ENCODE results near the gene STARD3NL. TPM values are rescaled to one million over a fixed set of nuclear protein-coding genes. Genes with fewer than 3 reads are reported as not detected.
"Not testable (repeated sequence)": the region's sequence is repeated elsewhere in the genome, so short reads cannot be mapped to it uniquely, and the experiment has no call there.

STARD3NL gene
- total RNA-seq, 1 experiment from 2014 or later = 30.6 TPM

- TF ChIP-seq ZNF532 (CRISPR knock-in tag; IDR thresholded peaks at IDR 0.05; ENCODE audit: borderline replicate concordance) = no peak
These were observed 84.5 kb downstream of the STARD3NL start (continued) for GRCh38 chr7:38262545-38262944.

GRCh38 chr7:38263274-38263673 is 85.2 kb downstream of the STARD3NL start:
- CTCF ChIA-PET; H3K4me3 Mint-ChIP-seq; H3K27me3 Mint-ChIP-seq (ENCODE audit: low read depth); H3K4me1 Mint-ChIP-seq; ATAC-seq; DNase-seq (ENCODE audit: low spot score); H3K27ac Mint-ChIP-seq; H3K9me3 Mint-ChIP-seq; POLR2A ChIA-PET; H3K36me3 Mint-ChIP-seq: not testable (repeated sequence)

GRCh38 chr7:38264602-38265001 is 86.6 kb downstream of the STARD3NL start:
- H3K4me3 Mint-ChIP-seq; DNase-seq (ENCODE audit: low spot score); POLR2A ChIA-PET; ATAC-seq; H3K27me3 Mint-ChIP-seq (ENCODE audit: low read depth); H3K9me3 Mint-ChIP-seq; H3K4me1 Mint-ChIP-seq; H3K36me3 Mint-ChIP-seq: not testable (repeated sequence)
- H3K27ac Mint-ChIP-seq = peak overlapping the region; percentile 54; the same call in 1 of the 2 replicates
- CTCF ChIA-PET = interaction anchor here (0.9 kb wide), 1 partner anchor 71 kb away, joined by 3 read pairs; no protein-coding TSS in a partner anchor

GRCh38 chr7:38265958-38266357 is 87.9 kb downstream of the STARD3NL start:
- DNase-seq (ENCODE audit: low spot score); H3K36me3 Mint-ChIP-seq; H3K4me3 Mint-ChIP-seq; H3K9me3 Mint-ChIP-seq; ATAC-seq; H3K27me3 Mint-ChIP-seq (ENCODE audit: low read depth); CTCF ChIA-PET; H3K4me1 Mint-ChIP-seq; H3K27ac Mint-ChIP-seq; POLR2A ChIA-PET: not testable (repeated sequence)

- ATAC-seq; H3K27ac Mint-ChIP-seq; H3K4me3 Mint-ChIP-seq; DNase-seq (ENCODE audit: low spot score); POLR2A ChIA-PET; H3K9me3 Mint-ChIP-seq; H3K27me3 Mint-ChIP-seq (ENCODE audit: low read depth); H3K36me3 Mint-ChIP-seq: not testable (repeated sequence)
- TF ChIP-seq ZNF121 (CRISPR knock-in tag; IDR thresholded peaks at IDR 0.05) = peak; percentile 82
- H3K4me1 Mint-ChIP-seq = peaks cover 13% of the 10 kb centered on the region
- CTCF ChIA-PET = interaction anchor here (1.6 kb wide), 1 partner anchor 98 kb away, joined by 4 read pairs; no protein-coding TSS in a partner anchor
These were observed 91.8 kb downstream of the STARD3NL start for GRCh38 chr7:38269704-38270346.

GRCh38 chr7:38270405-38270804 is 92.4 kb downstream of the STARD3NL start:
- CTCF ChIA-PET = interaction anchor here (1.6 kb wide), 1 partner anchor 98 kb away, joined by 4 read pairs; no protein-coding TSS in a partner anchor
- not testable (repeated sequence) for DNase-seq (ENCODE audit: low spot score); H3K27ac Mint-ChIP-seq

GRCh38 chr7:38273286-38273995 is 95.4 kb downstream of the STARD3NL start, which contains the start of gene TARP:
Gene TARP (minus strand): TSS chr7:38273636.
- DNase-seq (ENCODE audit: low spot score) (no peak), ATAC-seq (no peak; the same call in 1 of the 2 replicates)
- Mint-ChIP-seq H3K36me3 (no peaks in the 10 kb centered on the region), H3K4me3 (no peak within 1 kb of the TSS), H3K27me3 (ENCODE audit: low read depth) (no peaks in the 10 kb centered on the region), H3K9me3 (no peaks in the 10 kb centered on the region), H3K27ac (no peak within 1 kb of the TSS), H3K4me1 (peaks cover 27% of the 10 kb centered on the region)
- POLR2A ChIA-PET = no interaction called here
- CTCF ChIA-PET = interaction anchor here (1.0 to 1.5 kb wide), 5 partner anchors 45 to 72 kb away, joined by 4 to 6 read pairs (median 5); no protein-coding TSS in a partner anchor
- TF ChIP-seq IRF2 (CRISPR knock-in tag; IDR thresholded peaks at IDR 0.05; ENCODE audit: borderline replicate concordance, low read depth) (no peak), MYBL2 (CRISPR knock-in tag; IDR thresholded peaks at IDR 0.05) (no peak), ZNF423 (CRISPR knock-in tag; IDR thresholded peaks at IDR 0.05) (no peak), MAX (CRISPR knock-in tag; IDR thresholded peaks at IDR 0.05) (no peak), TP53 (CRISPR knock-in tag; IDR thresholded peaks at IDR 0.05) (no peak), TEAD1 (CRISPR knock-in tag; IDR thresholded peaks at IDR 0.05) (no peak), ZNF138 (CRISPR knock-in tag; conservative IDR thresholded peaks at IDR 0.05) (no peak), ZNF281 (CRISPR knock-in tag; IDR thresholded peaks at IDR 0.05) (no peak), CREB1 (CRISPR knock-in tag; IDR thresholded peaks at IDR 0.05) (no peak), ZNF232 (CRISPR knock-in tag; IDR thresholded peaks at IDR 0.05) (no peak), ETV6 (CRISPR knock-in tag; IDR thresholded peaks at IDR 0.05) (no peak)

More at GRCh38 chr7:38270405-38270804, 92.4 kb downstream of the STARD3NL start:
- H3K9me3 Mint-ChIP-seq; H3K27me3 Mint-ChIP-seq (ENCODE audit: low read depth); ATAC-seq; H3K36me3 Mint-ChIP-seq; H3K4me3 Mint-ChIP-seq; POLR2A ChIA-PET: not testable (repeated sequence)
- peaks cover 13% of the 10 kb centered on the region for H3K4me1 Mint-ChIP-seq
